Calu3 (cell line): ENCODE measurements around the gene YBX1. TPM values are rescaled to one million over a fixed set of nuclear protein-coding genes. Genes with fewer than 3 reads are reported as not detected.

ENCODE experiments used
- BruUV-seq: library from RNA; stranded (reverse); fragments of 400-500 nt; replicated peaks from 2 replicates; lab custom pipeline; 2021; lab: Mats Ljungman, UMichigan
- CTCF ChIA-PET: fragments of 300-600 bp; sonication (Branson Sonifier 250); formaldehyde crosslinking; loops from one replicate; lab custom pipeline; 2022; ENCODE audit warnings: antibody characterized with exemption; lab: Charles Lee
- DNase-seq: peaks from one replicate; pipeline ENCODE4 v3.0.0; 2022
- H3K27ac Mint-ChIP-seq: one replicate; pipeline ENCODE4 v1.8.0; 2022; ENCODE audit warnings: mixed read lengths; ENCODE audit not compliant: unreplicated experiment
- H3K27me3 Mint-ChIP-seq: one replicate; pipeline ENCODE4 v1.8.0; 2022; ENCODE audit warnings: mixed read lengths; ENCODE audit not compliant: unreplicated experiment
- H3K36me3 Mint-ChIP-seq: one replicate; pipeline ENCODE4 v1.8.0; 2022; ENCODE audit warnings: mild to moderate bottlenecking, moderate library complexity, mixed read lengths; ENCODE audit not compliant: insufficient read depth, unreplicated experiment
- H3K4me1 Mint-ChIP-seq: one replicate; pipeline ENCODE4 v1.8.0; 2022; ENCODE audit warnings: mild to moderate bottlenecking, low read depth, mixed read lengths; ENCODE audit not compliant: unreplicated experiment
- H3K4me3 Mint-ChIP-seq: one replicate; pipeline ENCODE4 v1.8.0; 2022; ENCODE audit warnings: mild to moderate bottlenecking, low read depth, moderate library complexity, mixed read lengths; ENCODE audit not compliant: unreplicated experiment
- H3K9me3 Mint-ChIP-seq: one replicate; pipeline ENCODE4 v1.8.0; 2022; ENCODE audit warnings: low read depth, mixed read lengths; ENCODE audit not compliant: unreplicated experiment
- intact Hi-C: fragments of 100-400 bp; cut with micrococcal nuclease; formaldehyde crosslinking; loops from one replicate; pipeline ENCODE4 v1.10.0; 2022; ENCODE audit not compliant: unreplicated experiment
- total RNA-seq: library from RNA; stranded (reverse); gene quantifications from 2 replicates; pipeline ENCODE4 v1.2.3, GENCODE V29; 2022
- TF ChIP-seq, protein P1 (sequence below): fragments of 200-600 bp; IDR thresholded peaks from one replicate; pipeline ENCODE4 v1.8.0; 2022; ENCODE audit warnings: antibody characterized with exemption; ENCODE audit not compliant: unreplicated experiment

YBX1 gene
- total RNA-seq, 1 experiment from 2014 or later, result 937 TPM

DNA sequence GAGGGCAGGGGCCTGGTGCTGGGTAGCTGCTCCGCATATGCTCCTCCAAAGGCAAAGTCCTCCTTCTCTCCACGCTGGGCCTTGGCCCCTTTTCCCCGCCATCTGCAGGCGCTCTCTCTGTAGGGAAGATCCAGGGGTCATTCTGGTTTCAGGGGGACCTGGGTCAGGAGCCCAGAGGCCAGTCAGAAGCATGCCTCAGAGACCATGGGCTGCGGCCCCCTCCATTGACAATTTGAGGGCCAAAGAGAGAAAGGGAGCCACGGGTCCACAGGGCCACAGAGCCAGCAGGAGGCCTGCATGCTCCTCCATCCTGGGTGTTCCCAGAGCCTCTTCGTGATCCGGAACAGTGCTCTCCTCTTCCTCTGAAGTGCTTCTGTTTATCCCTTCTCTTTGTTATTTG lies 59.9 kb downstream of the YBX1 start:
- H3K4me3 Mint-ChIP-seq, result no peak overlapping the region
- no peaks in the 10 kb centered on the region for H3K9me3 Mint-ChIP-seq
- CTCF ChIA-PET, result no interaction called here
- intact Hi-C loops, result no loop called here
- H3K27ac Mint-ChIP-seq, result no peak overlapping the region
- no peaks in the 10 kb centered on the region for H3K4me1 Mint-ChIP-seq
- H3K27me3 Mint-ChIP-seq, result peaks cover 16% of the 10 kb centered on the region
- no peak for DNase-seq
- no TSS peak for BruUV-seq
- TF ChIP-seq, protein P1, sequence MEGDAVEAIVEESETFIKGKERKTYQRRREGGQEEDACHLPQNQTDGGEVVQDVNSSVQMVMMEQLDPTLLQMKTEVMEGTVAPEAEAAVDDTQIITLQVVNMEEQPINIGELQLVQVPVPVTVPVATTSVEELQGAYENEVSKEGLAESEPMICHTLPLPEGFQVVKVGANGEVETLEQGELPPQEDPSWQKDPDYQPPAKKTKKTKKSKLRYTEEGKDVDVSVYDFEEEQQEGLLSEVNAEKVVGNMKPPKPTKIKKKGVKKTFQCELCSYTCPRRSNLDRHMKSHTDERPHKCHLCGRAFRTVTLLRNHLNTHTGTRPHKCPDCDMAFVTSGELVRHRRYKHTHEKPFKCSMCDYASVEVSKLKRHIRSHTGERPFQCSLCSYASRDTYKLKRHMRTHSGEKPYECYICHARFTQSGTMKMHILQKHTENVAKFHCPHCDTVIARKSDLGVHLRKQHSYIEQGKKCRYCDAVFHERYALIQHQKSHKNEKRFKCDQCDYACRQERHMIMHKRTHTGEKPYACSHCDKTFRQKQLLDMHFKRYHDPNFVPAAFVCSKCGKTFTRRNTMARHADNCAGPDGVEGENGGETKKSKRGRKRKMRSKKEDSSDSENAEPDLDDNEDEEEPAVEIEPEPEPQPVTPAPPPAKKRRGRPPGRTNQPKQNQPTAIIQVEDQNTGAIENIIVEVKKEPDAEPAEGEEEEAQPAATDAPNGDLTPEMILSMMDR, result no peak
- H3K36me3 Mint-ChIP-seq, result peaks cover 6% of the 10 kb centered on the region

GRCh38 chr1:42742617-42743316 lies 60.5 kb downstream of the YBX1 start:
- intact Hi-C loops, result no loop called here
- H3K27me3 Mint-ChIP-seq, result peaks cover 16% of the 10 kb centered on the region
- TF ChIP-seq, protein P1, result no peak
- CTCF ChIA-PET, result no interaction called here
- BruUV-seq, result no TSS peak
- DNase-seq, result no peak
- H3K4me3 Mint-ChIP-seq, result no peak overlapping the region
- no peak overlapping the region for H3K27ac Mint-ChIP-seq
- H3K36me3 Mint-ChIP-seq, result peaks cover 6% of the 10 kb centered on the region
- no peaks in the 10 kb centered on the region for H3K9me3 Mint-ChIP-seq
- H3K4me1 Mint-ChIP-seq, result no peaks in the 10 kb centered on the region

GRCh38 chr1:42743317-42744147 lies 61.3 kb downstream of the YBX1 start:
- no peaks in the 10 kb centered on the region for H3K9me3 Mint-ChIP-seq
- no peak for DNase-seq
- no TSS peak for BruUV-seq
- H3K27me3 Mint-ChIP-seq, result peaks cover 16% of the 10 kb centered on the region
- TF ChIP-seq, protein P1, result no peak
- intact Hi-C loops, result no loop called here
- CTCF ChIA-PET, result no interaction called here
- no peak overlapping the region for H3K27ac Mint-ChIP-seq
- H3K36me3 Mint-ChIP-seq, result peaks cover 6% of the 10 kb centered on the region
- H3K4me3 Mint-ChIP-seq, result no peak overlapping the region
- H3K4me1 Mint-ChIP-seq, result no peaks in the 10 kb centered on the region

GRCh38 chr1:42744148-42744413 lies 61.9 kb downstream of the YBX1 start:
- TF ChIP-seq, protein P1, result no peak
- Mint-ChIP-seq H3K9me3 (no peaks in the 10 kb centered on the region), H3K36me3 (peaks cover 6% of the 10 kb centered on the region), H3K27ac (no peak overlapping the region), H3K4me3 (no peak overlapping the region), H3K4me1 (no peaks in the 10 kb centered on the region), H3K27me3 (peaks cover 16% of the 10 kb centered on the region)
- no peak for DNase-seq
- intact Hi-C loops, result no loop called here
- BruUV-seq, result no TSS peak
- CTCF ChIA-PET, result no interaction called here
